Psoas muscle (tissue), 8 donors: Measurements from ENCODE around the gene SUMF2. TPM values are rescaled to one million over a fixed set of nuclear protein-coding genes. Genes with fewer than 3 reads are reported as not detected.
A peak's percentile ranks its signal among the peaks of the same experiment; 100 is the strongest.
"Not testable (repeated sequence)": the region's sequence is repeated elsewhere in the genome, so short reads cannot be mapped to it uniquely, and the experiment has no call there.

Experiments used
- ATAC-seq, 4 donors: fragments of 200-7000 bp; cut with Tn5 transposase; one replicate each; pipeline ENCODE4 v1.9.1; 2020; ENCODE audit warnings: moderate library complexity in 3 of 4, mild to moderate bottlenecking in 2 of 4
- DNase-seq, 2 donors: peaks; one replicate each; pipeline ENCODE4 v3.0.0-alpha.2; 2020
- H3K27ac ChIP-seq: fragments of 200-600 bp; one replicate; pipeline ENCODE4 v1.8.0; 2022
- H3K27me3 ChIP-seq, 3 donors: fragments of 200-600 bp in 1 of 3; one replicate each; pipeline versions ENCODE4 v1.6.1 to v1.8.0; 2013 to 2022; ENCODE audit warnings: low read length in 2 of 3, mild to moderate bottlenecking in 2 of 3, moderate library complexity in 1 of 3; ENCODE audit not compliant: insufficient read depth in 3 of 3
- H3K36me3 ChIP-seq, 2 donors: fragments of 200-600 bp in 1 of 2; one replicate each; pipeline versions ENCODE4 v1.6.1 to v1.8.0; 2013 to 2022; ENCODE audit warnings: low read depth in 1 of 2, mild to moderate bottlenecking in 1 of 2, moderate library complexity in 1 of 2; ENCODE audit not compliant: insufficient read depth in 1 of 2
- H3K4me1 ChIP-seq: fragments of 200-600 bp; one replicate; pipeline ENCODE4 v1.8.0; 2022
- H3K4me3 ChIP-seq: fragments of 200-600 bp; one replicate; pipeline ENCODE4 v1.8.0; 2022; ENCODE audit warnings: mild to moderate bottlenecking
- H3K9me3 ChIP-seq: fragments of 200-600 bp; one replicate; pipeline ENCODE4 v1.8.0; 2022
- WGBS, 3 donors: extraction: QIAGEN DNeasy Blood & Tissue Kit; methylation state at CpG; one replicate each; pipeline versions ENCODE4 v1.1.6 to v1.1.7; 2013; 5-methylcytosine and 5-hydroxymethylcytosine counted together
- intact Hi-C, 2 donors: fragments of 100-400 bp; cut with DNase I; formaldehyde crosslinking; loops; one replicate each; pipeline versions ENCODE4 v1.11.0 to v1.14.2; 2022
- polyA plus RNA-seq, 3 donors: library from polyadenylated mRNA; stranded (reverse); fragments of 200-250 nt; gene quantifications; one replicate each; pipeline ENCODE4 v1.2.3, GENCODE V29; 2013
- total RNA-seq, 4 donors: library from RNA; stranded (reverse); fragmentation: NEBNext Ultra II Directional in 2 of 4; extraction: Animal tissue kit (Norgen Biotek cat#: 25700) in 2 of 4; gene quantifications; one replicate each; pipeline versions ENCODE4 v1.2.1 to v1.2.4, GENCODE V29; 2021 to 2023
- TF ChIP-seq, protein P1 (sequence below): fragments of 200-600 bp; IDR thresholded peaks from one replicate; pipeline ENCODE4 v1.8.0; 2022; ENCODE audit warnings: antibody characterized with exemption
- donor health status: healthy with polysubstance abuse.
- donor health status: DM: no; HTN: no; CAD: no; lungs with moderate emphysema.
- donor health status: Bipolar disorder and iron deficiency.
- donor health status: healthy.
- donor health status: DM: yes; HTN: yes; CAD: no.
- donor health status: DM: no; HTN: no; CAD: no.
- donor health status: DM: no; HTN: no; CAD: no.
- donor health status: DM: yes; HTN: yes; CAD: no.

SUMF2 gene
- total and polyA plus RNA-seq, 7 donors: 22.0 to 35.2 (median 26.8) TPM

- Histone ChIP-seq H3K27me3 (no peaks in the 10 kb centered on the region), H3K9me3 (no peaks in the 10 kb centered on the region), H3K36me3 (peaks cover 0 to 27% of the 10 kb centered on the region in 2 donors), H3K27ac (peak overlapping the region; percentile 74), H3K4me3 (no peak overlapping the region), H3K4me1 (peaks cover 40% of the 10 kb centered on the region)
- DNase-seq (no peak), ATAC-seq (no peak)
- 72 to 82% (median 76%) methylated on average over 15 to 16 of the region's 16 CpGs for WGBS, 3 donors
- intact Hi-C loops: loop anchor here (2.0 to 10.0 kb wide), 4 partner anchors 15 to 643 kb away; partner anchors contain the start of genes PHKG1 (in 1 of the 2) and ZNF713 (in 1 of the 2)
- TF ChIP-seq, protein P1, sequence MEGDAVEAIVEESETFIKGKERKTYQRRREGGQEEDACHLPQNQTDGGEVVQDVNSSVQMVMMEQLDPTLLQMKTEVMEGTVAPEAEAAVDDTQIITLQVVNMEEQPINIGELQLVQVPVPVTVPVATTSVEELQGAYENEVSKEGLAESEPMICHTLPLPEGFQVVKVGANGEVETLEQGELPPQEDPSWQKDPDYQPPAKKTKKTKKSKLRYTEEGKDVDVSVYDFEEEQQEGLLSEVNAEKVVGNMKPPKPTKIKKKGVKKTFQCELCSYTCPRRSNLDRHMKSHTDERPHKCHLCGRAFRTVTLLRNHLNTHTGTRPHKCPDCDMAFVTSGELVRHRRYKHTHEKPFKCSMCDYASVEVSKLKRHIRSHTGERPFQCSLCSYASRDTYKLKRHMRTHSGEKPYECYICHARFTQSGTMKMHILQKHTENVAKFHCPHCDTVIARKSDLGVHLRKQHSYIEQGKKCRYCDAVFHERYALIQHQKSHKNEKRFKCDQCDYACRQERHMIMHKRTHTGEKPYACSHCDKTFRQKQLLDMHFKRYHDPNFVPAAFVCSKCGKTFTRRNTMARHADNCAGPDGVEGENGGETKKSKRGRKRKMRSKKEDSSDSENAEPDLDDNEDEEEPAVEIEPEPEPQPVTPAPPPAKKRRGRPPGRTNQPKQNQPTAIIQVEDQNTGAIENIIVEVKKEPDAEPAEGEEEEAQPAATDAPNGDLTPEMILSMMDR: no peak
Observed at GRCh38 chr7:56078196-56078595, 14.1 kb downstream of the SUMF2 start.

DNA sequence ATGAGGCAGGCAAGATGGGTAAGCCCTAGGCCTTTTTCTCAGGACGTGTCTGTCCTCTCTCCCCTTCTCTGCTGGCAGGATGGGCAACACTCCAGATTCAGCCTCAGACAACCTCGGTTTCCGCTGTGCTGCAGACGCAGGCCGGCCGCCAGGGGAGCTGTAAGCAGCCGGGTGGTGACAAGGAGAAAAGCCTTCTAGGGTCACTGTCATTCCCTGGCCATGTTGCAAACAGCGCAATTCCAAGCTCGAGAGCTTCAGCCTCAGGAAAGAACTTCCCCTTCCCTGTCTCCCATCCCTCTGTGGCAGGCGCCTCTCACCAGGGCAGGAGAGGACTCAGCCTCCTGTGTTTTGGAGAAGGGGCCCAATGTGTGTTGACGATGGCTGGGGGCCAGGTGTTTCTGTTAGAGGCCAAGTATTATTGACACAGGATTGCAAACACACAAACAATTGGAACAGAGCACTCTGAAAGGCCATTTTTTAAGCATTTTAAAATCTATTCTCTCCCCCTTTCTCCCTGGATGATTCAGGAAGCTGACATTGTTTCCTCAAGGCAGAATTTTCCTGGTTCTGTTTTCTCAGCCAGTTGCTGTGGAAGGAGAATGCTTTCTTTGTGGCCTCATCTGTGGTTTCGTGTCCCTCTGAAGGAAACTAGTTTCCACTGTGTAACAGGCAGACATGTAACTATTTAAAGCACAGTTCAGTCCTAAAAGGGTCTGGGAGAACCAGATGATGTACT, 15.5 kb downstream of the SUMF2 start:
- ATAC-seq (peak; percentile 82 to 86 (median 82)), DNase-seq (peak; percentile 87 to 96)
- intact Hi-C loops: loop anchor here (2.0 to 10.0 kb wide), 4 partner anchors 13 to 645 kb away; partner anchors contain the start of genes PHKG1 (in 1 of the 2) and ZNF713 (in 1 of the 2)
- H3K4me3 ChIP-seq: no peak overlapping the region
- H3K27ac ChIP-seq: peak overlapping the region; percentile 74
- peaks cover 53% of the 10 kb centered on the region for H3K4me1 ChIP-seq
- peaks cover 0 to 21% of the 10 kb centered on the region in 2 donors for H3K36me3 ChIP-seq
- no peaks in the 10 kb centered on the region for H3K27me3 ChIP-seq
- no peaks in the 10 kb centered on the region for H3K9me3 ChIP-seq
- 1 to 10% (median 9%) methylated on average over 12 of the region's 12 CpGs for WGBS, 3 donors
- TF ChIP-seq, protein P1: peak; percentile 83

GRCh38 chr7:56080726-56081435, 16.8 kb downstream of the SUMF2 start:
- Histone ChIP-seq H3K27ac (peak overlapping the region; percentile 74), H3K4me1 (peaks cover 62% of the 10 kb centered on the region), H3K36me3 (peaks cover 0 to 31% of the 10 kb centered on the region in 2 donors)
- DNase-seq, ATAC-seq, H3K9me3 ChIP-seq, H3K4me3 ChIP-seq, intact Hi-C loops, H3K27me3 ChIP-seq: not testable (repeated sequence)
- WGBS, 3 donors: 74 to 88% (median 80%) methylated on average over 28 of the region's 28 CpGs

DNA sequence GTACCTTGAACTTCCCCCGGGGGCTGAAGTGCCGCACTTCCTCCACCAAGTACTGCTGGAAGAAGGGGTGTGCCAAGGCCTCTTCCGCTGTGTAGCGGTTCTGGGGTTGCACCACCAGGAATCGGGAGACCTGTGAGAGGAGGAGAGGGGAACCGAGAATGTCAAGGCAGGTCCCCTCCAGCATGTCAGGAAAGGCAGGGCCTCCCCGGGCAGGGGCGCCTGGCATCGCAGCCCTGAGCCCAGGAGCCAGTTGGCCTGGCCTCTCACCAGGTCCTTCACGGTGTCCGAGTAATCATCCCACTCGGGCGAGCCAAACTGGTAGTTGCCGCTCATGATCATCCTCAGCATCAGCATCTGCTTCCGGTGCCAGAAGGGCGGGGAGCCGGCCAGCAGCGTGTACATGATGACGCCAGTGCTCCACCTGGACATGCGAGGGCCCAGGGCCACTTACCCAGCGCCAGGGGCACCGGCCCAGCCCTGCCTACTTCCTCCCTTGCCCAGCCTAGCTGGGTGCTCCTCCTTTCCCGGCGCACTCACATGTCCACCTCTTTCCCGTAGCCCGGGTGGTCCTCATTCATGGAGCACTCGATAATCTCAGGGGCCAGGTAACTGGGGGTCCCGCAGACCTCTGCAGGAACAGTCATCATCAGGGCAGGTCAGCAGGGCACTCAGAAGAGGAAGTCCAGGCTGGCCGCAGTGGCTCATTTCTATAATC, 17.7 kb downstream of the SUMF2 start:
- peak; percentile 49 to 80 for DNase-seq
- Histone ChIP-seq H3K4me3 (no peak overlapping the region), H3K27ac (peak overlapping the region; percentile 65), H3K36me3 (peaks cover 0 to 33% of the 10 kb centered on the region in 2 donors), H3K4me1 (peaks cover 62% of the 10 kb centered on the region), H3K9me3 (no peaks in the 10 kb centered on the region), H3K27me3 (no peaks in the 10 kb centered on the region)
- peak; percentile 30 to 60 (median 44) for ATAC-seq
- TF ChIP-seq, protein P1: no peak
- intact Hi-C loops: no loop called here
- 40 to 66% (median 43%) methylated on average over 27 to 29 of the region's 29 CpGs for WGBS, 3 donors
